Heart left ventricle (tissue), 13 donors: Measurements from ENCODE around the gene LTF.

Experiments used
- POLR2A ChIP-seq, 2 donors: fragments of 450-650 bp; IDR thresholded peaks; one replicate each; pipeline ENCODE4 v1.6.1; 2017; ENCODE audit warnings: antibody characterized with exemption in 2 of 2, mild to moderate bottlenecking in 2 of 2, moderate library complexity in 2 of 2
- TF ChIP-seq, protein P1 (sequence below), 12 donors: fragments of 200-600 bp; sonication (generic) in 4 of 12; IDR thresholded peaks; one replicate each; pipeline versions ENCODE4 v1.5.0 to v1.8.0; 2018 to 2022; ENCODE audit warnings: antibody characterized with exemption in 12 of 12, mild to moderate bottlenecking in 5 of 12
- donor health status: ischemic (EF 13 %, LVEDD 7.1; RV severe dilation, severe dysfunction).
- donor health status: DM: no; HTN: yes; CAD: no.
- donor health status: DM: no; HTN: no; CAD: no.
- donor health status: ischemic (EF 25% LVEDD 6.9; RV normal size, moderate dysfunction).
- donor health status: ischemic (EF 25% LVEDD 5.7; RV mildly dilated, moderate dysfunction).
- donor health status: ischemic (EF 35%, LVEDD 5.7; RV mildly dilated, moderate dysfunction).
- donor health status: nonischemic (EF 11% LVEDD 7.7; RV severe dilation, severe dysfunction).
- donor health status: DM: yes; HTN: yes; CAD: no.
- donor health status: PGD.
- donor health status: ischemic (EF 29% LVEDD 5.4; RV normal size, mild dysfunction).
- donor health status: nonischemic (EF 23%, LVEDD 6.1; RV moderate dilation, normal function).

DNA sequence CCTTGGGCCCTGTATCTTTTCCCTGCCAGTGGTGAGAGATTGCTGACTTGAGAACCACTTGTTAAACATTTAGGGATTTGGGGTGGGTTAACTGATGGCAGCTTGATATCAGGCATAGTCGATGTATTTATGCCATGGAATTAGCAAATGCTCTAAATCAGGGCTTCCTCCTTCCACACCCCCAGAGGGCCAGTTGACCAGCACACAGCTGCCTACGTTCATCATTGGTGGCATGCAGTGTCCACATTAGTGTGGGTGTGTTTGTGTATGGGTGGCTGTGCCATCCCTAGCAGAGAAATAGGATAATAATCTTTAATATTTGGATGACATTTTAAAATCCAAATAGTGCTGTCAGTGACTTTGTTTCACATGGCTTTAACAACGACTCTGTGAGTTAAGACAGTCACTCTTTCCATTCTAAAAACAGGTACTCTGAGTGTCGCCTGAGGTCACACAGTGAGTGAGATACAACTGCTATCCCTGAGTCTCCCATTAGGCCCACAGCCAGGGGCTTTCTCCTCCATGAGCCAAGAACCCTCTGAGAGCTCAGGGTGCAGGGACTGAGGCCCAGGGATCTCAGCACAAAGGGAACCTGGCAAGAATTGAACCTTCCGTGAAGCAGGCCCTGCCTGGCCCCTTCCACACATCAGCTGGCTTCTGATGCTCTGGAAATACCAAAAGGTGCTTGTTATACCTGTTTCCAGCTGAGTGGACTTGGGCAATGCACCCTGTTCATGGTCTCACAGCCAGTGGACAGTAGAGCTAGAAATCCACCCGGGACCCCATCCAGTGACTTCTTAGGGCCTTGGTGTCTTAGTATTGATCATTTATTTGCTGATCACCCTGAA lies 4.3 kb upstream of the LTF start:
- TF ChIP-seq, protein P1, sequence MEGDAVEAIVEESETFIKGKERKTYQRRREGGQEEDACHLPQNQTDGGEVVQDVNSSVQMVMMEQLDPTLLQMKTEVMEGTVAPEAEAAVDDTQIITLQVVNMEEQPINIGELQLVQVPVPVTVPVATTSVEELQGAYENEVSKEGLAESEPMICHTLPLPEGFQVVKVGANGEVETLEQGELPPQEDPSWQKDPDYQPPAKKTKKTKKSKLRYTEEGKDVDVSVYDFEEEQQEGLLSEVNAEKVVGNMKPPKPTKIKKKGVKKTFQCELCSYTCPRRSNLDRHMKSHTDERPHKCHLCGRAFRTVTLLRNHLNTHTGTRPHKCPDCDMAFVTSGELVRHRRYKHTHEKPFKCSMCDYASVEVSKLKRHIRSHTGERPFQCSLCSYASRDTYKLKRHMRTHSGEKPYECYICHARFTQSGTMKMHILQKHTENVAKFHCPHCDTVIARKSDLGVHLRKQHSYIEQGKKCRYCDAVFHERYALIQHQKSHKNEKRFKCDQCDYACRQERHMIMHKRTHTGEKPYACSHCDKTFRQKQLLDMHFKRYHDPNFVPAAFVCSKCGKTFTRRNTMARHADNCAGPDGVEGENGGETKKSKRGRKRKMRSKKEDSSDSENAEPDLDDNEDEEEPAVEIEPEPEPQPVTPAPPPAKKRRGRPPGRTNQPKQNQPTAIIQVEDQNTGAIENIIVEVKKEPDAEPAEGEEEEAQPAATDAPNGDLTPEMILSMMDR (IDR thresholded peaks at IDR 0.05), result no peak
- no peak for TF ChIP-seq POLR2A (IDR thresholded peaks at IDR 0.05)
